ENCODE data around the gene PLAAT2.

DNA sequence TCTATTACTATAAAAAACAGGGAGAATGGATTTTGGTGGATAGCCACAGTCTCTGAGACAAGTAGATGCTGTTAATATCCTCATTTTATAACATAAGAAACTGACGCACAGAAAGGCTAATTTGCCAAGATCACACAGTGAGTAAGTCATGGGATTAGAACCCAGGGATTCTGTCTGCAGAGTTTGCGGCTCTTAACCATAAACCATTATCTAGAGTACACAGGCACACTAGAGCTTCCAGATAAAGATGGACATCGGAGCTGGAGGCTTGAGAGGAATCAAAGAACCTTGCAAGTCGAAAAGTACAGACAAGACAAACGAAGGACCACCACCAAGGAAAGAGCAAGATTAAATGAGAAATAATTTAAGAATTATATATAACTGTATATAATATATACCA, 46.0 kb downstream of the PLAAT2 start:
- TF ChIP-seq BHLHE40 (IDR thresholded peaks at IDR 0.05; ENCODE audit: borderline replicate concordance), result no peak
- TF ChIP-seq NFRKB (IDR thresholded peaks at IDR 0.05), result no peak
- no peak for TF ChIP-seq FOXK2 (IDR thresholded peaks at IDR 0.05)
- no peak for TF ChIP-seq ARNT (IDR thresholded peaks at IDR 0.05)
- no peak for TF ChIP-seq FOXA1 (IDR thresholded peaks at IDR 0.05)
- no peak for TF ChIP-seq HDGF (IDR thresholded peaks at IDR 0.05; ENCODE audit: borderline replicate concordance)
- no peak for TF ChIP-seq CTBP1 (IDR thresholded peaks at IDR 0.05; ENCODE audit: borderline replicate concordance)
- TF ChIP-seq FOXM1 (IDR thresholded peaks at IDR 0.05; ENCODE audit: borderline replicate concordance), result no peak

All from HEK293T (cell line).